NCI-H128 (cell line): ENCODE measurements around the gene TBC1D10A.
A peak's percentile ranks its signal among the peaks of the same experiment; 100 is the strongest.

ENCODE experiments used
- DNase-seq: peaks from one replicate; lab custom pipeline; 2025; ENCODE audit not compliant: unreplicated experiment; lab: John Stamatoyannopoulos, UW

The TBC1D10A gene, protein sequence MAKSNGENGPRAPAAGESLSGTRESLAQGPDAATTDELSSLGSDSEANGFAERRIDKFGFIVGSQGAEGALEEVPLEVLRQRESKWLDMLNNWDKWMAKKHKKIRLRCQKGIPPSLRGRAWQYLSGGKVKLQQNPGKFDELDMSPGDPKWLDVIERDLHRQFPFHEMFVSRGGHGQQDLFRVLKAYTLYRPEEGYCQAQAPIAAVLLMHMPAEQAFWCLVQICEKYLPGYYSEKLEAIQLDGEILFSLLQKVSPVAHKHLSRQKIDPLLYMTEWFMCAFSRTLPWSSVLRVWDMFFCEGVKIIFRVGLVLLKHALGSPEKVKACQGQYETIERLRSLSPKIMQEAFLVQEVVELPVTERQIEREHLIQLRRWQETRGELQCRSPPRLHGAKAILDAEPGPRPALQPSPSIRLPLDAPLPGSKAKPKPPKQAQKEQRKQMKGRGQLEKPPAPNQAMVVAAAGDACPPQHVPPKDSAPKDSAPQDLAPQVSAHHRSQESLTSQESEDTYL

DNA sequence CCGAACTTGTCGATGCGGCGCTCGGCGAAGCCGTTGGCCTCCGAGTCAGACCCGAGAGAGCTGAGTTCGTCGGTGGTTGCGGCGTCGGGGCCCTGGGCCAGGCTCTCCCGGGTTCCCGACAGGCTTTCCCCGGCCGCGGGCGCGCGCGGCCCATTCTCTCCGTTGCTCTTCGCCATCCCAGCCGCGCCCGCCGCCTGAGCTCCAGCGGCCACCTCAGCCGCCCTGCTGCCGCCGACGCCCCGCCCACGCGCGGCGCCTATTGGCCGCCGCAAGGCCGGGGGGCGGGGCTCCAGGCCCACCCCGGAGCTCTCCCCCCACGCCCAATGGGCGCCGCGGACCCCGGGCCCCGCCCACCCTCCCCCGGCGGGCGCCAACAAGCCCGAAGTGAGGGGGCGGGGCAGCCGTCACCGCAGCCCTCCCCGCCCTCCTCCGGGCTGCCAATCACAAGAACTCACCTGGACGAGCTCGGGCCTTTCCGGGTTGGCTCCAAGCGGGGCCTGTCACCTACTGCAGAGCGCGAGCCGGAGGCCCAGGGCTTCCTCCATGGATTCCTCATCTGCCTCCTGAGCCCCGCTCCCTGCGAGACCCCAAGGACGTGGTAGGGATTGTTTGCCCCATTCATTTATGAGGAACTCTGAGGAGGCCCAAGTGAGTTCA is at the start of gene TBC1D10A:
TSS of gene TBC1D10A (minus strand) at position 236 of the 657 bp plus-strand sequence. CDS start at position 176, 60 bp downstream.
- DNase-seq: peak; percentile 62

DNA sequence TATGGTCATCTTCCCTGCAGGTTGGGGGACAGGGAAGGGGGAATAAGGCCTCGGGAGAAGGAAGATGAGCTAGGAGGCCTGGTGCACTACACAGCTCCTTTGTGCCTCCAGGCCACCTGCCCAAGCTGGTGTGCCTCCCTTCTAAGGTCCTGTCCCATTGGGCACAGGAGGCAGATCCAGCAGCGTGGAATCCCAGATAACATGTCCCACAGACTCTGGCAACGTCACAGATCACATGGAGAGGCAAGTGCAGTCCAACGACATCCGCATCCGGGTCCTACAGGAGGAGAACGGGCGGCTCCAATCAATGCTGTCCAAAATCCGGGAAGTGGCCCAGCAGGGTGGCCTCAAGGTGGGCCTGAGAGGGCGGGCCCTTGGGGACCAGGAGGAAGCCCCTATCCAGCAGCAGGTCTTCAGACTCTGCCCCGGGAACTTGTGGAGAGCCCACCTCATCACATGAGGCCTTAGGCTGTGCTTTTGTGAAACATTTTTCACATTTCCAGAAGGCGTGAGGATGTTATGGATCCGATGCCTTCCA is 48.6 kb upstream of the TBC1D10A start:
- DNase-seq: no peak

DNA sequence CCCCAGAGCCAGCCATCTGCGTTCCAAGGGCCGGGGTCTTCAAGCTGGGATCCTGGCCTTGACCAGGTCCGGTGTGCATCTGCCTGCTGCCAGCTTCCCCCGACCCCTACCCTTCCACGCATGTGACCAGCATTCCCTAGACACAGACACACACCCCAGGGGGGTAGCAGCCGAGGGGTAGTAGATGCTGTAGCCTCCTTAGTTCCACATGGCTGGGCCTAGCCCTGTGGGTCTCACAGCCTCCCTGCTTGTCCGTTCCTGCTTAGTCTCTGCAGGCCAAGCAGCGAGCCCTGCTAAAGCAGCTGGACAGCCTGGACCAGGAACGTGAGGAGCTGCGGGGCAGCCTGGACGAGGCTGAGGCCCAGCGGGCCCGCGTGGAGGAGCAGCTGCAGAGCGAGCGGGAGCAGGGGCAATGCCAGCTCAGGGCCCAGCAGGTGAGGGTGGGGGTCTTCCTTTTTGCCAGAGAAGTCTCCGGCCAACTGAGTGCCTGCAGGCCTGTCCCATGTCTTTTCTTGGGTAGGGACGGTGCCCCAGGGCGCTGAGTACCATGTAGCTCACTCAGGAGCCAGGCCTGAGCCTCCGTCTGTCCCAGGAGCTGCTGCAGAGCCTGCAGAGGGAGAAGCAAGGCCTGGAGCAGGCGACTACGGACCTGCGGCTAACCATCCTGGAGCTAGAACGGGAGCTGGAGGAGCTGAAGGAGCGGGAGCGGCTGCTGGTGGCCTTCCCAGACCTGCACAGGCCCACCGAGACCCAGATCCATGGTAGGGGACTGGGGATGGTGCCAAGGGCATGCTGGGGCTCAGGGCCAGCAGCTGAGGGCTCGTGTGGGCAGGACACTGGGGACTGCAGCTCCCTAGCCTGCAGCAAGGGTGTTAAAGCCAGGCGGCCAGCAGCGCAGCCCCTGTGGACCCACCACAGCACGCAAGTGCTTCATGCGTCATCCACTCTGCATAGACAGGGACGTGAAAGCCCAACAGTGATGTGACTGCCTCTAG is 46.9 kb upstream of the TBC1D10A start:
- DNase-seq: no peak

DNA sequence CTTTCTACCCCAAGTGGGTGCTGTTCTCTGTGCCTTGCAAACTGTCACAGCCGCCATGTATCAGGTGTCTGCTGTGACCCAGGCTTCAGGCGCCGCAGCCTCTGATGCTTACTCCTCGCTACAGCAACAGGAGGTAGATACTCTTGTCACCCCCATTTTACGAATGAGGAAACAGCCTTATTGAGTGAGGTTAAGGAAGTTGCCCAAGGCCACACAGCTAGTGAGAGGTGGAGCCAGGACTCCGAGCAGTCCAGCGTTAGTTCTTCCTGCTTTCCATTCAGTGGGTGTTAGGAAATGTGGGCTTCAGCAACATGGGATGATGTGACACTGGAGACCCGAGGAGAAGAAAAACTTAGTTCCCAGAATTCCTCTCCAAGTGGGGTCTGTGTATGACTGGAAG is 46.2 kb upstream of the TBC1D10A start:
- no peak for DNase-seq

- DNase-seq: no peak
These were observed 45.2 kb upstream of the TBC1D10A start for GRCh38 chr22:30371981-30372380.

- no peak for DNase-seq
These were observed 44.6 kb upstream of the TBC1D10A start for GRCh38 chr22:30371321-30371720.

DNA sequence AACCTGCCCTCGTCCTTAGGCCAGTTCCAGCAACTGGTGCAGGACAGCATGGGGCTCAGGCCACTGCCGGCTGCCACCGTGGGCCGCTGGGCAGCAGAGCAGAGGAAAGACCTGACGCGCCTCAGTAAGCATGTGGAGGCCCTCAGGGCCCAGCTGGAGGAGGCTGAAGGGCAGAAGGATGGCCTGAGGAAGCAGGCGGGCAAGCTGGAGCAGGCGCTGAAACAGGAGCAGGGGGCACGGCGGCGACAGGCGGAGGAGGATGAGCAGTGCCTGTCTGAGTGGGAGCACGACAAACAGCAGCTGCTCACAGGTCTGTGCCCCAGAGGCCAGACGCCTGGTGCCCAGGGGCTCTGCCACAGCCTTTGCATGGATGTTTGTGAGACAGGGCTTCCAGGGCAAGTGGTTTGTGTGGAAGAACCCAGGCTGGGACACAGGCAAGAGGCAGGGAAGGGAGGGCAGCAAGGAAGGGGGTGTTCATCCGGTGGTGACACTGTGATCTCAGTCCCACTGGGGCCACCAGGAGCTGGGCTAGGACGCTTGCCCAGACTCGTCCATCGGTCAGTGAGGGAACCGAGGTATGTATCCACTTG is 44.0 kb upstream of the TBC1D10A start:
- DNase-seq: no peak

DNA sequence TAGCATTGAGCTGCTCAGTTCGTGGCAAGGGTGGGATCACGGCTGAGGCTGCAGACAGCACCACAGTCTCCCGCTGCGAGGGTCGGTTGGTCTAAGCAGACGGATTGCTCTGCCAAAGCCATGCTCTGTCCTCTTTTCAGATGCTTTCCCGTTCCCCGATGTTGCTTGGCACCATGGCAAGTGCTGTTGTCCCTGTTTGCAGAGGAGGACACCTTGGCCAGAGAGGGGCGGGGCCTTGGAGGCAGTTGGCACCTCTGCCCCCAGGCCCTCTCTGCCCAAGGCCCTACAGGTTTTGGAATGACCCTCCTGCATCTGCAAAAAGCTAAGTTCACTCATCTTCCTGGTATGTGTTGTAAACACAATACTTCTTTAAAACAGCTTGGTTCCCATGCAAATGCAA is 41.7 kb upstream of the TBC1D10A start:
- no peak for DNase-seq

DNA sequence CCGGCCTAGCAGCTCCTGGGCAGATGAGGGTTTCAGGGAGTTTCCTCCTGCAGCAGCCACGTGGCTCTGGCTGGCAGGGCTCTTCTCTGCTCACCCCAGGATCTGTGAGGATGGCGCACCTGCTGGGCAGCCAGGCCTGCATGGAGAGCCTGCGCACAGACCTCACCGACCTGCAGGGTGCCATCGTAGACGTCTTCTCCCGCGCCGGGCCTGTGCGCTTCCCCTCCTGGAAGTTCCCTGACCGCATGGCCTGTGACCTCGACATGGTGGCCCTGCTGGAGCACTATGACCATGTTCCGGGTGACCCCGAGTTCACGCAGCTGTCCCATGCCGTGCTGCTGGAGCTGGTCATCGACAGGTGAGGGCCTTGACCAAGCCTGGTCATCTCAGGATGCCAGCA is 39.1 kb upstream of the TBC1D10A start:
- DNase-seq: no peak

- DNase-seq: no peak
These were observed 36.0 kb upstream of the TBC1D10A start for GRCh38 chr22:30362651-30363281.

GRCh38 chr22:30361916-30362650 is 35.3 kb upstream of the TBC1D10A start:
- no peak for DNase-seq

- no peak for DNase-seq
These were observed 31.8 kb upstream of the TBC1D10A start for GRCh38 chr22:30358541-30358940.

DNA sequence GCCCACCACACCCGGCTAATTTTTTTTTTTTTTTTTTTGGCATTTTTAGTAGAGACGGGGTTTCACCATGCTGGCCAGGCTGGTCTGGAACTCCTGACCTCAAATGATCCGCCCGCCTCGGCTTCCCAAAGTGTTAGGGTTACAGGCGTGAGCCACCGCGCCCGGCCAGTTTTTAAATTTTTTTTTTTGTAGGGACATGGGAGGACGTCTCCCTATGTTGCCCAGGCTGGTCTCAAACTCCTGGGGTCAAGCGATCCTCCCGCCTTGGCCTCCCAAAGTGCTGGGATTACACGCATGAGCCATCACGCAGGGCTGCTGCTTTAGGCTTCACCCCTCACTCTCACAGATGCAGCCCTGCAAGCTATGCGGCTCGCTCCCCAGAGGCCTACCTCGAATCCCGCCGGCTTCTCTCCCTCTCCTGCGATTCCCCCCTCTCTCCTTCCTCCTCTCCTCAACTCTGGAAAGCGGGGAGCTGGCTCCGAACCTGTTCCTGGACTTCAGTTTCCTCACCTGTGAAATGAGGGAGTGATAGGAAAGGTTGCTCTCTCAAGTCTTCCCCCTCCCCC is 31.0 kb upstream of the TBC1D10A start:
- no peak for DNase-seq

DNA sequence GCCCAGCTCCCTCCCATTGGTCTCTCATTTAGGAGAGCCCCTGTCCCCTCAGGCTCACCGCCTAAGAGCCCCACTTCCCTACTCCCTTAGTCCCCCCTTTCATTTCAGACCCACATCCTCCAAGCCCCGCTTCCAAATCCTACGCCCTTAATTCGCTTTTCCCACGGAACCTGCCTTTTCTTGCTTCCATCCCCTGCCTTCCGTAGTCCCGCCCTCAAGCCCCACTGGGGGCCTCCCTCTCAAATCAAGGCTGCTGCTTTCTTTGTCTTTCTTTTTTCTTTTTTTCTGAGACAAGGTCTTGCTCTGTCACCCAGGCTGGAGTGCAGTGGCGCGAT is 30.5 kb upstream of the TBC1D10A start:
- DNase-seq: no peak

GRCh38 chr22:30356449-30357235 is 29.9 kb upstream of the TBC1D10A start, which contains the start of the genes CCDC157 and SF3A1:
CCDC157 (plus strand) TSS chr22:30357007; CDS start chr22:30366001, 8,994 bp downstream.
SF3A1 (minus strand) TSS chr22:30356894; CDS start chr22:30356792, 102 bp downstream.
- DNase-seq: peak; percentile 68

- no peak for DNase-seq
These were observed 27.9 kb upstream of the TBC1D10A start for GRCh38 chr22:30354644-30355043.

GRCh38 chr22:30351226-30351625 is 24.5 kb upstream of the TBC1D10A start:
- no peak for DNase-seq

GRCh38 chr22:30348809-30349208 is 22.1 kb upstream of the TBC1D10A start:
- DNase-seq: no peak
